Type B pancreatic cell (in vitro differentiated cells): ENCODE measurements around the gene SCAP. TPM values are rescaled to one million over a fixed set of nuclear protein-coding genes. Genes with fewer than 3 reads are reported as not detected.
A peak's percentile ranks its signal among the peaks of the same experiment; 100 is the strongest.

Experiments
- DNase-seq: peaks from one replicate; pipeline ENCODE4 v3.0.0; 2021; ENCODE audit warnings: mixed read lengths; ENCODE audit not compliant: unreplicated experiment; ENCODE audit errors: extremely low spot score
- H3K27ac Mint-ChIP-seq: 2 replicates; pipeline ENCODE4 v1.8.0; 2021; ENCODE audit warnings: mild to moderate bottlenecking, mixed read lengths
- H3K27me3 Mint-ChIP-seq: 2 replicates; pipeline ENCODE4 v1.8.0; 2021; ENCODE audit warnings: mixed read lengths
- H3K36me3 Mint-ChIP-seq: 2 replicates; pipeline ENCODE4 v1.8.0; 2021; ENCODE audit warnings: mixed read lengths
- H3K4me1 Mint-ChIP-seq: one replicate; pipeline ENCODE4 v1.8.0; 2021; ENCODE audit warnings: mixed read lengths; ENCODE audit not compliant: unreplicated experiment
- H3K4me3 Mint-ChIP-seq: 2 replicates; pipeline ENCODE4 v1.8.0; 2021; ENCODE audit warnings: mild to moderate bottlenecking, mixed read lengths
- H3K9me3 Mint-ChIP-seq: 2 replicates; pipeline ENCODE4 v1.8.0; 2021; ENCODE audit warnings: mixed read lengths
- CTCF ChIP-seq: fragments of 200-600 bp; sonication (generic); conservative IDR thresholded peaks from 2 replicates; pipeline ENCODE4 v1.5.0; 2021; ENCODE audit warnings: antibody characterized with exemption, mild to moderate bottlenecking
- total RNA-seq: library from RNA; stranded (reverse); gene quantifications from 2 replicates; pipeline ENCODE4 v1.2.1, GENCODE V29; 2021; ENCODE audit warnings: low replicate concordance

The SCAP gene
- total RNA-seq, 1 donor from 2014 or later = 106 TPM

DNA sequence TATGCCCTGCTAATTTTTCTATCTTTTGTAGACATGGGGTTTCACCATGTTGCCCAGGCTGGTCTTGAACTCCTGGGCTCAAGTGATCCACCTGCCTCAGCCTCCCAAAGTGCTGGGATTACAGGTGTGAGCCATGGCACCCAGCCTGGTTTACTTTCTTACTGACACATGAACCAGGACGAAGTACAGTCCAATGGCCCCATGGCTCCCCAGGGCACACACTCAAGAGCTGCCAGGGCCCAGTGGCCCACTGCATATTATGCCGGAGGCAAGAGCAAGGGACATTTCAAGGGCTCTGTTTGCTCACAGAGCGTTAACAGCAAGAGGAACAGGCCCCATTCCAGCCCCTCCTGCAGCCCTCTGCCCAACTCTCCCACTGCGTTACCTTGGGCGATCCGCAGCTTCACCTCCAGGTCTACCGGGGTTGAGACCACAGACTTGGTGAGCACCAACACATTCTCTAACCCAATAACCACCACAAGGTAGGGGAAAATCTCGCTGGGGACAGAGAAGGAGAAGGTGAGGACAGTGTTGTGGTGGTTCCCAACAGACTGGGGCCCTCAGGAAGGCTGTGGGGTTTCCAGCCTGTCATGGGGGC, 52.1 kb downstream of the SCAP start:
- no peak for TF ChIP-seq CTCF
- Mint-ChIP-seq H3K9me3 (no peaks in the 10 kb centered on the region), H3K36me3 (peaks cover 14% of the 10 kb centered on the region), H3K27ac (no peak overlapping the region), H3K4me3 (no peak overlapping the region), H3K4me1 (peaks cover 7% of the 10 kb centered on the region), H3K27me3 (no peaks in the 10 kb centered on the region)
- no peak for DNase-seq

- no peak for TF ChIP-seq CTCF
- DNase-seq = no peak
- no peak overlapping the region for H3K27ac Mint-ChIP-seq
- H3K4me3 Mint-ChIP-seq = no peak overlapping the region
- H3K36me3 Mint-ChIP-seq = peaks cover 14% of the 10 kb centered on the region
- H3K4me1 Mint-ChIP-seq = peaks cover 7% of the 10 kb centered on the region
- no peaks in the 10 kb centered on the region for H3K9me3 Mint-ChIP-seq
- H3K27me3 Mint-ChIP-seq = no peaks in the 10 kb centered on the region
Observed at GRCh38 chr3:47422743-47423142, 53.0 kb downstream of the SCAP start.

GRCh38 chr3:47421741-47422649, 53.7 kb downstream of the SCAP start:
- Mint-ChIP-seq H3K9me3 (no peaks in the 10 kb centered on the region), H3K27me3 (no peaks in the 10 kb centered on the region), H3K27ac (no peak overlapping the region), H3K4me3 (no peak overlapping the region), H3K36me3 (peaks cover 14% of the 10 kb centered on the region), H3K4me1 (peaks cover 7% of the 10 kb centered on the region)
- TF ChIP-seq CTCF = no peak
- no peak for DNase-seq

DNA sequence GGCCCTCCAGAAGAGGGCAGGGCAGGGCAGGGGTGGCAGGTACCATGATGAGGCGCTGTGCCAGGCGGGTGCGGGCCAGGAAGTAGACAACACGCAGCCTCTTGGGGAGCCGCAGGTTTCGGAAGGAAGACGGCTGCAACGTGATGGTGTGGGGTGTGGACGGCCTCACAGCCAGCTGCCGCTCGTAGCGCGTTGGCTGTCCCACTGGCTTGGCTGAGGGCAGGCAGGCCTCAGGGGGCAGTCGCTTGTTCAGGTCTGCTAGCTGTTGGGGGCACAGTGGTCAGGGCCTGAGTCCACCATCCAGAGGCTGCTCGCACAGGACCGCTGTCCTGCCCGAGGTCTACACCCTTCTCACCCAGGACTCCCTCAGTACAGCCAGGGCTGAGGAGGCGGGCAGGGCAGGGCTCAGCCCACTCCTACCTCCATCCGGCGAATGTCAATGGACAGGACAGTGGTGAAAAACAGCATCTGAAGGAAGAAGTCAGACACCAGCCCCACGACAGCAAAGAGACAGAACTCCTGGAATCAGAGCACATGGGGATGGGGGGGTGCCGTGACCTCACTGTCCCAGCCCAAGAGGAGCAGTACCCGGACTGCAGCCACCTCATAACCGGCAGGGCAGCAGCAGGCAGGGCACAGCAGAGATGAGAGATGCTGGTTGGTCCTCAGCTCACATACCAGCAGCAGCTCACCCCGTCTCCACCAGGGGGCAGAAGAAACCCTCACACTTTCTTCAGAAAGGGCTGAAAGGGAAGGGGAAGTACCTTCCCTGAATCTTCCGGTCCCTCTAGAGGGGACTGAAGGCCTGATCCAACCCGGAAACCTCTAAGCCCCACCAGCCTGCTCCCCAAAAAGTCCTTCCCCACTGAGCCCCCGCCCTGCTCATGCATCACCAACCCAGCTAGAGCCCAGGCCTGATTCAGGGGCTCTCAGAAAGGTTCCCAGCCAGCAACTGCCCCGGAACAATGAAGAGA, 54.9 kb downstream of the SCAP start:
- Mint-ChIP-seq H3K27me3 (no peaks in the 10 kb centered on the region), H3K36me3 (peaks cover 18% of the 10 kb centered on the region), H3K9me3 (no peaks in the 10 kb centered on the region), H3K4me1 (peaks cover 7% of the 10 kb centered on the region), H3K4me3 (peak overlapping the region; percentile 74), H3K27ac (peak overlapping the region; percentile 93)
- peak; percentile 95 for TF ChIP-seq CTCF
- DNase-seq = peak; percentile 89

DNA sequence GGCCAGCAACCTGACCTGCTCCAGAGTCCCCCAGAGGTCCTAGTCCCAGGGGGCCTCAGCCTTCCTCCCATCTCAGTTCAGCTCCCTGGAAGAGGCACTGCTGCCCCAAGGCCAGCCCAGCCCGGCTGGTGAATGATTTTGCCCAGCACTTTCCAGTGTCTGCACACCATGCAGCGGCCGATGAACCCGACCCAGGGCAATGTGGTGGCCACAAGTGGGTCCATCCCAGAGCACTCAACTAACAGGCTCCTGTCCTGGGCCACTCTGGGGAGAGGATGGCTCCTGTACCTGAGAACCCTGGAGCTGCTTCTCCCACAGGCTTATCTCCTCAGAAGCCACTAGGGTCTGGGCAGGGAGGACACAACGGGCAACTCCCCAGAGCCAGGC, 55.7 kb downstream of the SCAP start:
- no peak overlapping the region for H3K27ac Mint-ChIP-seq
- peaks cover 15% of the 10 kb centered on the region for H3K36me3 Mint-ChIP-seq
- H3K4me1 Mint-ChIP-seq = peaks cover 7% of the 10 kb centered on the region
- no peak for DNase-seq
- H3K27me3 Mint-ChIP-seq = no peaks in the 10 kb centered on the region
- no peaks in the 10 kb centered on the region for H3K9me3 Mint-ChIP-seq
- no peak overlapping the region for H3K4me3 Mint-ChIP-seq
- TF ChIP-seq CTCF = no peak
